GM21423 (cell line): ENCODE data around the gene BSDC1.
A peak's percentile ranks its signal among the peaks of the same experiment; 100 is the strongest.

Experiments used
- ATAC-seq: cut with Tn5 transposase; IDR thresholded peaks from one replicate; pipeline ENCODE4 v1.9.1; 2021; ENCODE audit warnings: mild to moderate bottlenecking, moderate library complexity; ENCODE audit not compliant: unreplicated experiment

Gene BSDC1

DNA sequence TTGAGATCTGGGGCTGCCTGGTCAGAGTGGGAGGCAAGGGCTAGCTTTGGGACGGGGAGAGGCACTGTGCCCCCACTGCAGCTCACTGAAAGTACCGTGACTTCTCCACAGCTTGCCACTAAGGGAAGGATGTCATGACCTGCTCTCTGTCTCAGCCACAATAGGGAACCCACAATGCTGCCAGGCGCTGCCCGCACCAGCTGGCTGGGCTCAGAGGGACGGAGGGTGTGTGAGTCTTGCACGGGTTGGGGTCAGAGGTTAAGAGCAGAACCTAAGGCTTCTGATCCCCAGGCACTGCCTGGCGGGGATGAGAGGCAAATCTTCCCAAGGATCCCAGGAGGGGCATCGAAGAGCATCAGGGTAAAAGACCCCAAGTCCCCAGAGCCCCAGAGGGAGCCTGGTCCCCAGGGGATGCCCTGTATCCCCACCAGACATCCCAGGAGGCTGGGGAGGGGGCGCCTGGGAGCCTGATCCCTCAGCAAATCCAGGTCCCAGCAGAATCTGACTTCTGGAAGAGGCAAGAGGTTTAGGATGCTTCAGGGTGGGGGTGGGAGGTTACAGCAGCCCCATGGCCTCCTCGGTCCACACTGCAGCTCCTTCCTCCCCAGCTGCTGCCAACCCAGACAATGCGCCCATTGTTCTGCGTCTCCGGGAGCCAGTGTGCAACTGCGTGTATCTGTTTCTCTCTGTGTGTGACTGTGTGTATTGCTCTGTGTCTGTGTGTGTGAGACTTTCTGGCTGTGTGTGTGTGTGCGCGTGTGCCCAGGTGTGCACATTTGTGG lies 56.2 kb downstream of the BSDC1 start:
- ATAC-seq: no peak

DNA sequence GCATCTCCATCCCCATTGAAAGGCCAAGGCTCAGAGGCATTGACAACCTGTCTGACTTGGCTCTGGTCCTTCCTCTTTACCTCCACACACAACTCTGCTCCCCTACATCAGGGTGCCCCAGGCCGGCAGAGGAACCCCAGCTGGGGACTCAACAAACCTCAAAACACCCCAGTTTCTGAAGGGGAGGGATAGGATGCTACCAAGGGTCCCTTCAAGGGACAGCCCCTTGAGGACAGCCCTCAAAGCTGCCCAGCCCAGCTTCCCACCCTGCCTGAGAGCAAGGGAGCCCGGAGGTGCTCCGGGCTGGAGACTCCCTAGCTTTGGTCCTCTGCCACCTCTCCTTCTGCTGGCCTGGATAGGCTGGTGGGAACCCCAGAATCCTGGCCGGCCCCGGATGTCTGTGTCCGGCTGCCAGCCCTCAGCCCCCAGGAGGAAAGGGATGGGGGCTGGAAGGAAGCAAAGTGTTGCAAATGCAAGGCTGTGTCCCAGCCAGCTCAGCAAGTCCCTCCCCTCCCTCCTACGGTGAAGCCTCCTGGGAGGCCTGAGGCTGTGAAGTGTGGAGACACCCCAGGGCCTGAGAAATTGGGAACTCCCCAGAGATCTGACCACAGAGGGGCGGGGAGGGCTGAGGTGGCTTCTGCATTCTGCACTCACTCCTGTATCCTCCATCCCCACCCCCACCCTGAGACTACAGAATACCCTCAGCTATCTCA lies 57.1 kb downstream of the BSDC1 start:
- peak; percentile 24 for ATAC-seq

DNA sequence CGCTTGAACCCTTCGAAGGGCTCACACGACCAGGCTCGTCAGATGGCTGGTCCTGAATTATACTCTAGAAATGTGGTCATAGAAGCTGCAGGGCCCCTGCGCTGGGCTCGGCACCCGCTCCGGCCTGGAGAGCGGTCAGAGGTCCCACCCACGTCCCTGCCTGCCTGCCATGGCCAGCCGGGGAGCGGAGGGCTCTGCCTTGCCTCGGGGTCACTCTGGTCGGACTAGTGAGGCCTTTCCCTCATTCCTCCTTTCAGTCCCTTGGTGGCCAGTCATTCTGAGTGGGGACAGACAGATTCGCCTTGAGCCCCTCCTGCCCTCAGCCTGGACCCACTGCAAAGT lies 57.7 kb downstream of the BSDC1 start:
- ATAC-seq: no peak

DNA sequence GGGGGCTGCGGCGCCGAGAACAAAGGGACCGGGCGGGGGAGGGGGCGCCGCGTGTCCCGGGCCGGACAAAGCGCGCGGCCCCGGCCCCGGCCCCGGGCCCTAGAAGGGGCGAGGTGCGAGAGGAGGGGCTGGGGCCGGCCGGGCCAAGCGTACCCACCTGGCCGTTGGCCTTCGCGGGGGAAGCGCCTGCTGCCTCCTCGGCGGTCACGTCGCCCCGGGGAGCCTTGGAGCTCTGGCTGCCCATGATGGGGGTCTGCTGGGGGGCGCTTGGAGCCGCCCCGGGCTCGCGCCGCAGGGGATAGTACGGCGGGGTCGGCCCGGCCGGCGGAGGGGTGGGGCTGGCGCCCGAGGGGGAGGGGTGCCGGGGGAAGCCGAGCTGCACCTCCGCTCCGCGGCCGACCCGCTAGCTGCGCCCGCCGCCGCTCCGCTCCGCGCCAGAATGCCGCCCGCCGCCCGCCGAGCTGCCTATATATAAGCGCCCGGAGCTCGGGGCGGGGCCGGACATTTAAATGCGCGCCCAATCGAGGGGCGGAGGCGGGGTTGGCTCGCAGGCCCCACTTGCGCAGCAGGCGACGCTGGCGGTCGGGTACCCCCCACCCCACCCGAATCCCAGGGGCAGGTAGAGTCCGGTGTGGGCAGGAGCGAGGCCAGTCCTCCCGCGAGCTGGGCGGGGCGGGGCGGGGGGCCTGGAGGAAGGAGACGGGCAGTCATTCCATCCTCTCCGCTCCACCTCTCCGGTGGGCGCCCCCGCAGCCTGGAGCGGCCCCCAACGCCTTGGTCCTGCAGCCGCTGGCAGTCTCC lies 58.3 kb downstream of the BSDC1 start, which contains the start of gene MARCKSL1:
MARCKSL1 (minus strand) TSS at position 444 of the 801 bp plus-strand sequence; CDS start at position 244, 200 bp downstream.
- ATAC-seq: peak; percentile 45

DNA sequence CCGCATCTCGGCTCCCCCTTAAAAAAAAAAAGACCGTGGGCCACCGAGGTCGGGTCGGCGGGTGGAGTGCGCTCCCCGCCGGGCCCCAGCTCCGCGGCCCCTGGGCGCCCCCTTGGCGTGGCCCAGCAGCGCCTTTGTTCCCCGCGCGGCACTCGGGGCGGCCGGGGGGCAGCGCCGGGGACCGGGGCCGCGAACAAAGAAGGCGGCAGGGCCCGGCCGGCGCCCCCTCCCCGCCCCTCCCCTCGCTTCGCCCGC lies 58.8 kb downstream of the BSDC1 start:
- peak; percentile 2 for ATAC-seq

DNA sequence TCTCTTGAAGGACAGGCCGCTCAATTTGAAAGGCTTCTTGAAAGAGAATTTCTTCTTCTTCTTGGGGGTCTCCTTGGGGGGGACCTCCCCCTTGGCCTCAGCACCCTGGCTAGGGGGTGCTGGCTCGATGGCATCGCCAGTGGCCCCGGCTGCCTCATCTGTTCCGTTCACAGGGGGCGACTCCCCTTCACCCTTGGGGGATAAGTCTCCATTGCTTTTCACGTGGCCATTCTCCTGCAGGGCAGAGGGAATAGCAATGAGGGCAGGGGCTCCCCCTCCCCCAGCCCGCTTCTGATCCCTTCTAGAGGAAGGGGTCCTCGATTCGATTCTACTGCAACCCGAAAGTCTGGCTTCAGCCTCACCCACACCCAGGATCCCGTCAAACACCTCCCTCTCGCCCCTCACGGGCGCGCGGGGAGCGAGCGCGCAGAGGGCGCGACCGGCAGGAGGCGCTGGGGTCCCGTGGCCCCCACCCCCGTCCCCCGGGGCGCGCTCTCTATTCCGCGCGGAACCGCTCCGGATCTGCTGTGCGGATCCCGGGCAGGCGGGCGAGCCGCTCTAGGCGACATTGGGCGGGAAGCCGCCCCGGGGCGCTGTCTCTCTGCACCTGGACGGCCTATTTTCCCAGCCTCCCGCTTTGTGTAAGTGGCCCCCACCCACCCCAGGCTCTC lies 59.2 kb downstream of the BSDC1 start:
- peak; percentile 21 for ATAC-seq

DNA sequence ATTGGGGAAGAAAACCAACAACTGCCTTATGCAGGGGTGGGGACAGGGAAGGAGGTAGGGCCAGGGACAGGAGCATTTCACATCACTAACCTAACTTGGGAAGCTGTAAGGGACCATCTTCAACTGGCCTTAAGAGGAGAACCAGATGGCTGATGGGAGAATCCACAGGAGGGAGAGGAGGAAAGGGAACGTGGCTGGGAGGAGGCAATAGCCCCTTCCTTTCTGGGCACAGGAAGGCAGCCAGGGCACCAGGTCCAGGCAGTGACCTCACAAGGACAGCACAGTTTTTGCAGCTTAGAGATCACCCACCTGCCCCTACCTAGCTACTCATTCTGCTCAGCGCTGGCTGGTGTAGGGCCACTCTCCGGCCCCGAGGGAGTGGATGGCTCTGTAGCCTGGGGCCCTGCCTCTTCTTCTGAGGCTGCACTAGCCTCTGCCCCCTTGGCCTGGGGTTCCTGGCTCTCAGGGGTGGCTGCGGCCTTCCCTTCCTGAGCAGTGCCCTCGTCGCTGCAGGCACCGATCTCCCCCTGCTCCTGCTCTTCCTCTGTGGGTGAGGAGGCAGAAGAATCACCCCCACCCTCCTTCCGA lies 59.9 kb downstream of the BSDC1 start:
- ATAC-seq: no peak

DNA sequence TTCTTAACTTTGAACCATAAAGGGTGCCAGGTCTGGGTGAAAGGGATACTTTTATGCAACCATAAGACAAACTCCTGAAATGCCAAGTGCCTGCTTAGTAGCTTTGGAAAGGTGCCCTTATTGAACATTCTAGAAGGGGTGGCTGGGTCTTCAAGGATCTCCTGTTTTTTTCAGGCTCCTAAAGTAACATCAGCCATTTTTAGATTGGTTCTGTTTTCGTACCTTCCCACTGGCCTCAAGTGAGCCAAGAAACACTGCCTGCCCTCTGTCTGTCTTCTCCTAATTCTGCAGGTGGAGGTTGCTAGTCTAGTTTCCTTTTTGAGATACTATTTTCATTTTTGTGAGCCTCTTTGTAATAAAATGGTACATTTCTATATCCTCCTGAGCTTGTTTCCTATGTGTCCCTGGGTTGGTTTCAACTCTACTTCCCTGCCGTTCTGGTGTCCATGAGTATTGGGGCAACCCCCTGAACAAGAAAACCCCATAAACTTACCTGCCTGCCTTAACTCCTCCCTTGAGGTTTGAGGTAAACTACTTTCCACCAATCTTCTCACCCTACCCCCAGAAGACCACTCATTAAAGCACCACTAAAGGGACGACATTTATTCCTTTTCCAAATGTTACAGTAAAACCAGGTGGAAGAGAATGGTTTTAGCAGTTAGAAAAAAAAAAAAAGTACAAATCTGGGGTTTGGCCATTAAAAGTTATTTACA lies 60.8 kb downstream of the BSDC1 start:
- no peak for ATAC-seq

DNA sequence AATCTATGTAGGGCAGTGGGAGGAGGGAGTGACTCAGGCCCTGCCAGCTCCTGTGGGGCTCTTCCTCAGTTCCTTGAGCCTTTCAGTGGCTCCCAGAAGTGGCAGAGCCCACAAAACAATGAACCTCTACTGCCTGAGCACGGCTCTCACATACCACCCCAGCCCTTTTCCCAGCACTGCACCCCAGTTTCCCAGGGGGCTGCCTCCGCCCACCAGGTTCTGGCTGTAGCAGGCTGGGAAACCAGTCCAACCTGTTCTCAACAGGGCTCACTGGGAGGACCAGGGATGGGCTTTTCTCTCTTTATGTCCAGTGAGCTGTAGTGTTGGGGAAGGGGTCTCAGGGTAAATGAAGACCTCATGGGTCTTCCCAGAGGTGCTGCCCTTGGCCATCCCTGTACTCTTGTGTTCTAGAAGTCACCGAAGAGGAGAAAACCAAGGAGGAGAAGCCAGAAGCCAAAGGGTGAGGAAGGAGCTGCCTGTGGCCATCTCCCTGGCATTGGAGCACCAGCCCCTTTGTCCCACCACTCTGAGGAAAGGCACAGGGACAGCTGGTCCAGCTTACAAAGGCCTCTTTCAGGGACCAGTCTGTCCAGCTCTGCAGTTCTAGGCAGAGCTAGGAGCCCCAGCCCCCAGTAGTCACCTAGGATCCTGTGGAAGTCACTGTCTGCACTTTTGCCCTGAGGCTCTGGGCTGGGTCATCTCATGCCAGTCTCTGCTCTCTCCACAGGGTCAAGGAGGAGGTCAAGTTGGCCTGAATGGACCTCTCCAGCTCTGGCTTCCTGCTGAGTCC lies 61.8 kb downstream of the BSDC1 start:
- no peak for ATAC-seq

DNA sequence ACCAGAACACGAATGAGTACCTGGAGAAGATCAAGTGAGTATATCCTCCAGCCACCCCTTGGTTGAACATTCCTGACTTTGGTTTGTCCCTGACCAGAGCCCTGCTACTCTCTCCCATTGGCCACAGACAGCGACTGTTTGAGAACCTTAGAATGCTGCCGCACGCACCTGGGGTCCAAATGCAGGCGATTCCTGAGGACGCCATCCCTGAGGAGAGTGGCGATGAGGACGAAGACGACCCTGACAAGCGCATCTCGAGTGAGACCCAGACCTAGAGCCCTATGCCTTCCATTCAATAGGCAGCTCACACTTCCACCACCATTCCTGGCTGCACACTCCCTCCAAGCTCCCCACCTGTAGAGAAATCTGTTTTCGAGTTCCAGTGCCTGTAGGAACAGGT lies 62.7 kb downstream of the BSDC1 start:
- ATAC-seq: no peak

DNA sequence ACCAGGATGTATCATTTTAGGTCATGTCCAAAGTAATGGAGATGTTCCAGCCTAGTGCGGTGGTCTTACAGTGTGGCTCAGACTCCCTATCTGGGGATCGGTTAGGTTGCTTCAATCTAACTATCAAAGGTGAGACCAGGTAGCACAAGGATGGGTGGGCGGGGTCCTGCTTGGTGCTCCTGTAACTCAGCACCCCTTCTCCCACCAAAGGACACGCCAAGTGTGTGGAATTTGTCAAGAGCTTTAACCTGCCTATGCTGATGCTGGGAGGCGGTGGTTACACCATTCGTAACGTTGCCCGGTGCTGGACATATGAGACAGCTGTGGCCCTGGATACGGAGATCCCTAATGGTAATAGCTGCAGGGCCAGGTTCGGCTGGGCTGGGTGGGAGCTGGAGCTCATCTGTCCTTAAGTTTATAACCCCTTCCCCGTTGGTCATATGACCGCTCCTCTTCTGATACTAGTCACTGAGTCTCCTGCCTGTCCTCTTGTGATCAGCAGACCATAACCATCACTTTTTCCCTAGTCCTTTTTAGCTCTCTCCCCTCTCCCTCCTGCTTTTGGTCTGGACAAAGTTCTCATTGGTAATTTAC lies 63.6 kb downstream of the BSDC1 start:
- no peak for ATAC-seq

DNA sequence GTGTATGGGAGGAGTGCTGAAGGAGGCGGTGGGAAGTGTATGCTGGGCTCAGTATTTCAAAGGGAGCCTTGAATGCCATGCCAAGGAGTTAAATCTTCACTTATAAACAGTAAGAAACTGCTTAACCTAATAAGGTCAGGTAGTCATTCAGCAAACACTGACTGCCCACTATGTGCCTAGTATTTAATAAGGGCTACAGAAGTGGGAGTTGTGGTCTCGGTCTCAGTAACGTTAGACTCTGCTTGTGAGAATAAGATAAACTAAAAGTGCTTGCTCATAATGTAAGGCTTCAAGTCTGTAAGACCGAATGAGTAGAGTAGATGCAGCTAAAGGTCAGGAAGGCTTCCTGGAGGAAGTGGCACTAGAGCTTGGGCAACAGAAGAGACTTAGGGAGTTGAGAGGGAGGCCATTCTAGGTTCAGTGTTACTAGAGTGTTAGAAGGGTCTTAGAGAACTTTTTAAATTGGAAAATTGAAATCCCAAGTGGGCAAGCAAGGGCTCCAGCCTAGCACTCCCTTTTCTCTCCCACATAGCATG lies 64.2 kb downstream of the BSDC1 start:
- no peak for ATAC-seq

DNA sequence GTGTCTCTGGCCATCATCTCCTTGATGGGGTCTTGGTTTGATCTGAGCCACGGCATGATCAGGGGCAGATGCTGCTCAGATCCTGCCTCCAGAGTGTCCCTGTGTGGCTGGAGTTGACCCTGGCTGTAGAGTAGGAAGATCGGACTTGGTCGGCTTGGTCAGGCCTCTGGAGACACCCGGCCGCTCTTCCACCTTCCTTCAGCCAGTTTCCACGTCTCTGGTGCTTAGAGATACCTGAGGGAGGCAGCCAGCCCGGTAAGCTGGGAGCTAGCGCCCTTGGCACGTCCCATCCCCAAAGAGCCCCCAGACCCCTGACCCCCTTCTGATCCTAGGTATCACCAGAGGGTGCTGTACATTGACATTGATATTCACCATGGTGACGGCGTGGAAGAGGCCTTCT lies 67.0 kb downstream of the BSDC1 start:
- no peak for ATAC-seq

DNA sequence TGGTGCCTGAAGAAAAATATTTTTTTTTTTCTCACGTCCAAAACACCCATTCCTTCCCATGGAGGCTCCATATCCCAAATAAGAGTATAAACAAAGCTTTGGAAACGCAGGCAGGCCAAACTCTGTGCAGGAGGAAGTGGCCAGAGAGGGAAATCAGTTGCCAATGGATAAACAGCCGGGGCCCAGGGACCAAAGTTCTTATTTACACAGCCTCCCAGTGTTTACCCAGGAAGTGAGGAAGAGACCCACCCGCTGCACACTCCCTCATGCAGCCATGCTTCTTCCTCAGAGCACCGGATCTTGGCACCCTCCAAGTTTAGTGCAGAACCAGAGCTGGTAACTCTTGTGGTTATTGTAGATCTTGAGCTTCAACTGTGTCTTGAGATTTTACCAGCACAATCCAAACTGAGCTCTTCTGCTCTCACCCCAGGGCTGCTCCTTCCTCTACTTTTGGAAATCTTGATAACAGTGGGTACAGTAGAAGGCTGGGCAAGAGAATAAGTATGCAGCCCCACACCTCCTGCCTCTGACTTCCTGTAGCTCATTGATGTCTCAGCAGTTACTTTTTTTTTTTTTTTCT lies 72.4 kb downstream of the BSDC1 start:
- ATAC-seq: no peak

DNA sequence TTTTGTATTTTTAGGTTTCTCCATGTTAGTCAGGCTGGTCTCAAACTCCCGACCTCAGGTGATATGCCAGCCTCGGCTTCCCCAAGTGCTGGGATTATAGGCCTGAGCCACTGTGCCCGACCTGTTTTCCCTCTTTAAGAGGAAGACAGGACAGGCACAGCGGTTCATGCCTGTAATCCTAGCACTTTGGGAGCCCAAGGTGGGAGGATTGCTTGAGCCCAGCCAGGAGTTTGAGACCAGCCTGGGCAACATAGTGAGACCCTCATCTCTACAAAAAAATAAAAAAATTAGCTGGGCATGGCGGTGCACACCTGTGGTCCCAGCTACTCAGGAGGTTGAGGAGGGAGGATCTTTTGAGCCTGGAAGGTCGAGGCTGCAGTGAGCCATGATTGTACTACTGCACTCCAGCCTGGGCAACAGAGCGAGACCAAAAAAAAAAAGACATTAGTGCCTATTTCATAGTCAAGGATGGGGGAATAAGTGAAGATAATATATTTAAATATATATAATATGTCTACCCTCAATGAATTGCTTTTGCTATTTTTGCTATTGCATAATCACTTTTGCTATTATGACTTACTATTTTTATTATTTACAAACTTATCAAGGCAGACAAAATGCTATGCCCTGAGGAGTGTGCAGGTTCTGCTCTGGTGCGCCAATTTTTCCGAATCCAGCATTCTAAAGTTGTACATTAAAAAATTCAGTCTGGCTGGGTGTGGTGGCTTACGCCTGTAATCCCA lies 75.9 kb downstream of the BSDC1 start:
- no peak for ATAC-seq

DNA sequence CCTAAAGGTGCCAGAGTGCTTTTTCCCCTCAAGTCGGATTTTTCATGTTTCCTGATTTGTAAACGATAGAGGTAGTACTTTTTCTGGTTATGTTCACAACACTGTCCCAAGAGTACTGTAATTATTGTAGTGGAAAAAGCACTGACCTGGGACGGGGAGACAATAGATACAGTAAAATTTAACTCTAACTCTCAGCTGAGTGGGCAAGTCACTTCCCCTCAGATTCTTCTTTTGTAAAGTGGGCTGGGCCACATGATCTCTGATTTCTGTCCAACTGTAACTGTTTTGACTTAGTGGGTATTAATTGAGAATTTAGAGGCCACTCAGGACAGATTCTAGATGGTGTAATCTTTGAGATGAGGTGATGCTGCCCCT lies 77.4 kb downstream of the BSDC1 start:
- ATAC-seq: no peak
